PC-3 (cell line): ENCODE measurements around the gene CSNK2A1.

Experiments used
- CTCF ChIP-seq: fragments of 300-600 bp; sonication (generic); conservative IDR thresholded peaks from 2 replicates; pipeline ENCODE4 v1.5.1; 2017; ENCODE audit warnings: antibody characterized with exemption, low read depth, mild to moderate bottlenecking, low read length
- EZH2 ChIP-seq: fragments of 300-600 bp; sonication (generic); IDR thresholded peaks from one replicate; pipeline ENCODE4 v1.6.1; 2017; ENCODE audit warnings: antibody characterized with exemption, mild to moderate bottlenecking, low read length; ENCODE audit not compliant: unreplicated experiment

GRCh38 chr20:428658-429200 is 114.9 kb downstream of the CSNK2A1 start:
- TF ChIP-seq CTCF = peak; percentile 24; the same call in 1 of the 2 replicates
- TF ChIP-seq EZH2 = no peak
